Loucy (cell line): ENCODE measurements around the gene MAP3K6.
A peak's percentile ranks its signal among the peaks of the same experiment; 100 is the strongest.

ENCODE experiments used
- H2AFZ ChIP-seq: fragments of 200-600 bp; sonication (generic); 2 replicates; pipeline ENCODE4 v1.6.0; 2016; ENCODE audit warnings: antibody characterized with exemption, mild to moderate bottlenecking, low read length, moderate library complexity
- H3F3A ChIP-seq: fragments of 200-600 bp; 2 replicates; pipeline ENCODE4 v1.6.0; 2016; ENCODE audit warnings: antibody characterized with exemption, low read depth, mild to moderate bottlenecking
- H3K27me3 ChIP-seq: fragments of 200-600 bp; sonication (generic); 2 replicates; pipeline ENCODE4 v1.6.1; 2014; ENCODE audit warnings: low read length, mild to moderate bottlenecking; ENCODE audit not compliant: insufficient read depth, poor library complexity, severe bottlenecking
- H3K36me3 ChIP-seq: fragments of 200-600 bp; sonication (generic); 2 replicates; pipeline ENCODE4 v1.6.1; 2016; ENCODE audit warnings: low read length; ENCODE audit not compliant: insufficient read depth
- H3K4me1 ChIP-seq: fragments of 200-600 bp; sonication (generic); 2 replicates; pipeline ENCODE4 v1.5.1; 2014; ENCODE audit warnings: low read length, mild to moderate bottlenecking; ENCODE audit not compliant: insufficient read depth, poor library complexity, severe bottlenecking
- H3K4me2 ChIP-seq: fragments of 200-600 bp; sonication (generic); 2 replicates; pipeline ENCODE4 v1.6.0; 2014; ENCODE audit warnings: antibody characterized with exemption, low read length, low read depth, mild to moderate bottlenecking; ENCODE audit not compliant: poor library complexity, severe bottlenecking
- H3K4me3 ChIP-seq: fragments of 200-600 bp; sonication (generic); 2 replicates; pipeline ENCODE4 v1.5.1; 2014; ENCODE audit warnings: low read length, mild to moderate bottlenecking, mixed read lengths; ENCODE audit not compliant: poor library complexity, severe bottlenecking
- H3K79me2 ChIP-seq: fragments of 200-600 bp; sonication (generic); 2 replicates; pipeline ENCODE4 v1.6.1; 2014; ENCODE audit warnings: low read length; ENCODE audit not compliant: insufficient read depth
- H3K9ac ChIP-seq: fragments of 200-600 bp; sonication (generic); 2 replicates; pipeline ENCODE4 v1.6.0; 2014; ENCODE audit warnings: mild to moderate bottlenecking, low read depth, low read length, moderate library complexity; ENCODE audit not compliant: poor library complexity, severe bottlenecking
- H3K9me2 ChIP-seq: fragments of 200-600 bp; sonication (generic); replicated peaks from 2 replicates; pipeline ENCODE4 v1.6.1; 2016; ENCODE audit warnings: low read depth, low read length, mixed read lengths
- H3K9me3 ChIP-seq: fragments of 200-600 bp; sonication (generic); 2 replicates; pipeline ENCODE4 v1.6.1; 2014; ENCODE audit warnings: mild to moderate bottlenecking, antibody characterized with exemption, low read length, low read depth; ENCODE audit not compliant: insufficient read depth
- H4K20me1 ChIP-seq: fragments of 200-600 bp; sonication (generic); 2 replicates; pipeline ENCODE4 v1.6.0; 2014; ENCODE audit warnings: antibody characterized with exemption, low read length, mild to moderate bottlenecking; ENCODE audit not compliant: insufficient read depth, poor library complexity, severe bottlenecking
- EZH2phosphoT487 ChIP-seq: fragments of 200-600 bp; IDR thresholded peaks from 2 replicates; pipeline ENCODE4 v1.6.1; 2018; ENCODE audit warnings: antibody characterized with exemption, mild to moderate bottlenecking, moderate library complexity, borderline replicate concordance
- TF ChIP-seq, protein P1 (sequence below): fragments of 200-600 bp; sonication (generic); conservative IDR thresholded peaks from 2 replicates; pipeline ENCODE4 v1.5.1; 2014; ENCODE audit warnings: mild to moderate bottlenecking, antibody characterized with exemption, low read length

Gene MAP3K6, protein sequence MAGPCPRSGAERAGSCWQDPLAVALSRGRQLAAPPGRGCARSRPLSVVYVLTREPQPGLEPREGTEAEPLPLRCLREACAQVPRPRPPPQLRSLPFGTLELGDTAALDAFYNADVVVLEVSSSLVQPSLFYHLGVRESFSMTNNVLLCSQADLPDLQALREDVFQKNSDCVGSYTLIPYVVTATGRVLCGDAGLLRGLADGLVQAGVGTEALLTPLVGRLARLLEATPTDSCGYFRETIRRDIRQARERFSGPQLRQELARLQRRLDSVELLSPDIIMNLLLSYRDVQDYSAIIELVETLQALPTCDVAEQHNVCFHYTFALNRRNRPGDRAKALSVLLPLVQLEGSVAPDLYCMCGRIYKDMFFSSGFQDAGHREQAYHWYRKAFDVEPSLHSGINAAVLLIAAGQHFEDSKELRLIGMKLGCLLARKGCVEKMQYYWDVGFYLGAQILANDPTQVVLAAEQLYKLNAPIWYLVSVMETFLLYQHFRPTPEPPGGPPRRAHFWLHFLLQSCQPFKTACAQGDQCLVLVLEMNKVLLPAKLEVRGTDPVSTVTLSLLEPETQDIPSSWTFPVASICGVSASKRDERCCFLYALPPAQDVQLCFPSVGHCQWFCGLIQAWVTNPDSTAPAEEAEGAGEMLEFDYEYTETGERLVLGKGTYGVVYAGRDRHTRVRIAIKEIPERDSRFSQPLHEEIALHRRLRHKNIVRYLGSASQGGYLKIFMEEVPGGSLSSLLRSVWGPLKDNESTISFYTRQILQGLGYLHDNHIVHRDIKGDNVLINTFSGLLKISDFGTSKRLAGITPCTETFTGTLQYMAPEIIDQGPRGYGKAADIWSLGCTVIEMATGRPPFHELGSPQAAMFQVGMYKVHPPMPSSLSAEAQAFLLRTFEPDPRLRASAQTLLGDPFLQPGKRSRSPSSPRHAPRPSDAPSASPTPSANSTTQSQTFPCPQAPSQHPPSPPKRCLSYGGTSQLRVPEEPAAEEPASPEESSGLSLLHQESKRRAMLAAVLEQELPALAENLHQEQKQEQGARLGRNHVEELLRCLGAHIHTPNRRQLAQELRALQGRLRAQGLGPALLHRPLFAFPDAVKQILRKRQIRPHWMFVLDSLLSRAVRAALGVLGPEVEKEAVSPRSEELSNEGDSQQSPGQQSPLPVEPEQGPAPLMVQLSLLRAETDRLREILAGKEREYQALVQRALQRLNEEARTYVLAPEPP (N-terminal part only)

DNA sequence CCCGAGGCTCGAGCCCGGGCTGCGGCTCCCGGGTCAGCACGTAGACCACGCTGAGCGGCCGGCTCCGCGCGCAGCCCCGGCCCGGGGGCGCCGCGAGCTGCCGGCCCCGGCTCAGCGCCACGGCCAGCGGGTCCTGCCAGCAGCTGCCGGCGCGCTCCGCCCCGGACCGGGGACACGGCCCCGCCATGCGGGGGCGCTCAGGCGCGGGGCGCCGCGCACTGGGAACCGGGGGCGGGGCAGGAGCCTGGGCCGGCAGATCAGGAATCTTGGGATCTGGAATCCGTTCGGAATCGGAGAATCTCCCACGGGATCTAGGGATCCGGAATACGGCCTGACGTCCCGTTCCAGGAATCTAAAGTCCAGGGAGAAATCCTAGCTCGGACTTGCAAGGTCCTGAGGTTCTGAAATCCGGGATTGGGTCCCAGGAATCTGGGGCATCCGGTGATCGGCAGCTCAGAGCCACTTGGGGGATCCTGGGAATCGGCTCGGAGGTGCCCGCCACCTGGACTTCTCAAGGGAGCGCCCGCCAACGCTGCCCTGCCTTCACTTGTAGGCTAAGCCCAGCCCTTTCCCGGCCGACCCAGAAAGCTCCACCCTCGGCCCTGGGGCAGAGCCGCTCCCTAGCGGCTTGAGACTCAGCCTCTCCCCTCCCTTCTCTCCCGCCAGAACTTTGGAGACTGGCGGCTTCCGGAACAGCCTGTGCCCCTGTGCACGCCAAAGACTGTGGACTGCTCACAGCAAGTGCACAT lies at the start of gene MAP3K6:
Gene MAP3K6, minus strand, starts transcription at position 551 of the 749 bp plus-strand sequence. Its CDS starts 364 bp downstream, at position 187.
- H3F3A ChIP-seq: no peaks in the 10 kb centered on the region
- H4K20me1 ChIP-seq: no peaks in the 10 kb centered on the region
- H3K4me3 ChIP-seq: peak within 1 kb of the TSS; percentile 83
- H2AFZ ChIP-seq: peak within 1 kb of the TSS; percentile 81
- H3K4me1 ChIP-seq: peaks cover 26% of the 10 kb centered on the region
- H3K9ac ChIP-seq: peak within 1 kb of the TSS; percentile 82
- no peaks in the 10 kb centered on the region for H3K9me2 ChIP-seq
- H3K4me2 ChIP-seq: peak within 1 kb of the TSS; percentile 88
- no peaks in the 10 kb centered on the region for H3K36me3 ChIP-seq
- no peaks in the 10 kb centered on the region for H3K9me3 ChIP-seq
- TF ChIP-seq, protein P1, sequence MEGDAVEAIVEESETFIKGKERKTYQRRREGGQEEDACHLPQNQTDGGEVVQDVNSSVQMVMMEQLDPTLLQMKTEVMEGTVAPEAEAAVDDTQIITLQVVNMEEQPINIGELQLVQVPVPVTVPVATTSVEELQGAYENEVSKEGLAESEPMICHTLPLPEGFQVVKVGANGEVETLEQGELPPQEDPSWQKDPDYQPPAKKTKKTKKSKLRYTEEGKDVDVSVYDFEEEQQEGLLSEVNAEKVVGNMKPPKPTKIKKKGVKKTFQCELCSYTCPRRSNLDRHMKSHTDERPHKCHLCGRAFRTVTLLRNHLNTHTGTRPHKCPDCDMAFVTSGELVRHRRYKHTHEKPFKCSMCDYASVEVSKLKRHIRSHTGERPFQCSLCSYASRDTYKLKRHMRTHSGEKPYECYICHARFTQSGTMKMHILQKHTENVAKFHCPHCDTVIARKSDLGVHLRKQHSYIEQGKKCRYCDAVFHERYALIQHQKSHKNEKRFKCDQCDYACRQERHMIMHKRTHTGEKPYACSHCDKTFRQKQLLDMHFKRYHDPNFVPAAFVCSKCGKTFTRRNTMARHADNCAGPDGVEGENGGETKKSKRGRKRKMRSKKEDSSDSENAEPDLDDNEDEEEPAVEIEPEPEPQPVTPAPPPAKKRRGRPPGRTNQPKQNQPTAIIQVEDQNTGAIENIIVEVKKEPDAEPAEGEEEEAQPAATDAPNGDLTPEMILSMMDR: peak; percentile 57
- TF ChIP-seq EZH2phosphoT487: no peak
- H3K79me2 ChIP-seq: no peaks in the 10 kb centered on the region
- H3K27me3 ChIP-seq: no peaks in the 10 kb centered on the region

DNA sequence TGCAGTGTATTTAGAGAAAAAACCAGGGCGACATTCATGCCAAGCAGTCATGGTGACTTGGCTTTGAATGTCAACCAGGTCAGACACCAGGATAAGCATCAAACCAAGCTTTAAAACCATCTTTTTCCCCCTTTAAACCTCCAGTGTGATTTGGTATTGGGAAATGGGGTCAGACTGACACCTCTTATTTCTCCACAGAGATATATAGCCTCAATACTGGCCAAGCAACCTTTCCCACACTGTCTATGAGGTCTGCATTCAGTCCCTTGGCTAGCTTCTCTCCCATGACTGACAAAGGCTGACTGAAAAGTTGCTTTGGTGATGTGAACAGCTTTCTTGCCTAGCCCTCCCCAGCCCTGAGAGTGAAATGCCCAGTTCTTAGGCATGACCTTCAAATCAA lies 47.3 kb upstream of the MAP3K6 start:
- no peaks in the 10 kb centered on the region for H3F3A ChIP-seq
- no peaks in the 10 kb centered on the region for H4K20me1 ChIP-seq
- peaks cover 12% of the 10 kb centered on the region for H3K4me1 ChIP-seq
- H2AFZ ChIP-seq: no peak overlapping the region
- no peak overlapping the region for H3K4me3 ChIP-seq
- H3K79me2 ChIP-seq: peaks cover 7% of the 10 kb centered on the region; the same call in 1 of the 2 replicates
- H3K27me3 ChIP-seq: no peaks in the 10 kb centered on the region
- no peak overlapping the region for H3K4me2 ChIP-seq
- no peak overlapping the region for H3K9ac ChIP-seq
- no peaks in the 10 kb centered on the region for H3K9me2 ChIP-seq
- TF ChIP-seq, protein P1: no peak
- no peak for TF ChIP-seq EZH2phosphoT487
- H3K36me3 ChIP-seq: peaks cover 95% of the 10 kb centered on the region
- H3K9me3 ChIP-seq: no peaks in the 10 kb centered on the region

DNA sequence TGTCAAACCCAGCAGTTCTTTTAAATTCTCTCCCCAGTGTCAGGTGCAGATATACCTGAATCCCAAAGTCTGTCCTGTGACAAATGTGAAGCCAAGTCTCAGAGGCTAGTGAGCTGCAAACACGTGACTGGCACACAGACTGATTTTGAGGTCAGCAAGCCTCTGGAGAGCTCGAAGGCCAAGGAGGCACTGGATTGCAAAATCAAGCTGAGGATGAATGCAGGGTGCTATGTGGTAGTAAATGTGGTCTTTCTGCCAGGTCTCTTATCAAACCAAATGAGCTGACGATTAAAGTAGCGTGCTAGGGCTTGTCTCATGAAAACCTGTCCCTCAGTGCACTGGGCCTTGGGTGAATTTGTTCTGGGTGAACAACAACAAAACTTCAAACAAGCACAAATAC lies 46.2 kb upstream of the MAP3K6 start:
- Histone ChIP-seq H3K4me2 (no peak overlapping the region), H3K9ac (no peak overlapping the region), H3K79me2 (no peaks in the 10 kb centered on the region), H3K36me3 (peaks cover 94% of the 10 kb centered on the region), H3F3A (no peaks in the 10 kb centered on the region), H3K27me3 (no peaks in the 10 kb centered on the region), H4K20me1 (no peaks in the 10 kb centered on the region), H3K4me1 (peaks cover 12% of the 10 kb centered on the region), H3K9me3 (no peaks in the 10 kb centered on the region), H2AFZ (no peak overlapping the region), H3K4me3 (no peak overlapping the region), H3K9me2 (no peaks in the 10 kb centered on the region)
- TF ChIP-seq, protein P1: no peak
- no peak for TF ChIP-seq EZH2phosphoT487
